Fibroblast of the aortic adventitia (primary cell): ENCODE data around the gene GUF1. TPM values are rescaled to one million over a fixed set of nuclear protein-coding genes. Genes with fewer than 3 reads are reported as not detected.
"Not testable (repeated sequence)": the region's sequence is repeated elsewhere in the genome, so short reads cannot be mapped to it uniquely, and the experiment has no call there.

Experiments used
- DNase-seq: peaks from one replicate; pipeline ENCODE4 v3.0.0-alpha.2; 2010; ENCODE audit warnings: low read depth
- H3K4me3 ChIP-seq: 2 replicates; pipeline ENCODE4 v1.5.1; 2011; ENCODE audit warnings: low read depth, mild to moderate bottlenecking, control low read depth, low read length, moderate library complexity
- CTCF ChIP-seq: IDR thresholded peaks from 2 replicates; pipeline ENCODE4 v1.5.1; 2011; ENCODE audit warnings: mild to moderate bottlenecking, low read length, control low read depth, inconsistent platforms; ENCODE audit not compliant: insufficient read depth
- total RNA-seq: library from RNA; depleted of rRNA; stranded (reverse); fragments of >200 nt; gene quantifications from 2 replicates; pipeline ENCODE4 v1.2.3, GENCODE V29; 2012; ENCODE audit warnings: low replicate concordance

Gene GUF1
- total RNA-seq, 1 donor = 21.9 TPM

GRCh38 chr4:44722001-44722400 lies 43.8 kb downstream of the GUF1 start:
- no peak for DNase-seq
- no peak overlapping the region for H3K4me3 ChIP-seq
- TF ChIP-seq CTCF = no peak

- H3K4me3 ChIP-seq = peak overlapping the region; percentile 92
- DNase-seq = peak; percentile 32
- no peak for TF ChIP-seq CTCF
These were observed 46.9 kb downstream of the GUF1 start for GRCh38 chr4:44725166-44725565.

GRCh38 chr4:44725726-44726037 lies 47.5 kb downstream of the GUF1 start:
- peak overlapping the region; percentile 92 for H3K4me3 ChIP-seq
- peak; percentile 36 for DNase-seq
- TF ChIP-seq CTCF = no peak

- DNase-seq = peak; percentile 90
- H3K4me3 ChIP-seq = peak within 1 kb of the TSS; percentile 92
- TF ChIP-seq CTCF = peak; percentile 27
These were observed 48.0 kb downstream of the GUF1 start, which contains the start of gene GNPDA2 for GRCh38 chr4:44726038-44726871. GNPDA2 (minus strand) TSS chr4:44726556; CDS start chr4:44722207, 4,349 bp downstream.

- no peak for TF ChIP-seq CTCF
- DNase-seq = no peak
- H3K4me3 ChIP-seq = no peak overlapping the region
These were observed 49.3 kb downstream of the GUF1 start for GRCh38 chr4:44727471-44727870.

GRCh38 chr4:44728694-44729093 lies 50.5 kb downstream of the GUF1 start:
- not testable (repeated sequence) for DNase-seq, H3K4me3 ChIP-seq

- no peak for DNase-seq
- no peak overlapping the region for H3K4me3 ChIP-seq
- no peak for TF ChIP-seq CTCF
These were observed 58.7 kb downstream of the GUF1 start for GRCh38 chr4:44736900-44737299.
